ENCODE measurements around the gene PTPRN2.

GRCh38 chr7:158355456-158356065 is 232.1 kb downstream of the PTPRN2 start:
- TF ChIP-seq CTCF (conservative IDR thresholded peaks at IDR 0.05; ENCODE audit: low read depth, low read length) (peak; percentile 42), EZH2 (IDR thresholded peaks at IDR 0.05; ENCODE audit: borderline replicate concordance, low read depth, low read length, poor library complexity, severe bottlenecking) (no peak)

Data from A673 (cell line).